Right cardiac atrium (tissue), 5 donors: ENCODE results near the gene ANKRD63. TPM values are rescaled to one million over a fixed set of nuclear protein-coding genes. Genes with fewer than 3 reads are reported as not detected.

Experiments
- polyA plus RNA-seq: library from polyadenylated mRNA; stranded (reverse); fragments of 200-250 nt; gene quantifications from one replicate; pipeline ENCODE4 v1.2.3, GENCODE V29; 2013
- total RNA-seq, 4 donors: library from RNA; stranded (reverse); fragmentation: NEBNext Ultra II Directional; extraction: Animal tissue kit (Norgen Biotek cat#: 25700); gene quantifications; one replicate each; pipeline ENCODE4 v1.2.1, GENCODE V29; 2021
- donor health status: healthy with polysubstance abuse.
- donor health status: DM: no; HTN: yes; CAD: no.
- donor health status: DM: no; HTN: no; CAD: no.
- donor health status: DM: no; HTN: yes; CAD: no; lungs with severe emphysema.
- donor health status: DM: yes; HTN: yes; CAD: no.

Gene ANKRD63
- total and polyA plus RNA-seq, 5 donors = 0.42 to 5.0 (median 4.3) TPM

Other genes starting within 250 kb of the ANKRD63 start
- 100 to 1,000 TPM; 184 to 229 (median 210) TPM for gene SRP14, start 243.9 kb downstream of the ANKRD63 start, total RNA-seq
- gene SRP14, start 243.9 kb downstream of the ANKRD63 start, polyA plus RNA-seq = 574 TPM
- 1 to 10 TPM; 3.0 to 9.9 (median 8.5) TPM for gene BMF, start 174.2 kb downstream of the ANKRD63 start, total RNA-seq
- 2.9 TPM for gene BMF, start 174.2 kb downstream of the ANKRD63 start, polyA plus RNA-seq
- gene BUB1B, start 122.0 kb downstream of the ANKRD63 start, total RNA-seq = 1 to 10 TPM in 3 of 4 donors, not detected in 1; 1.4 to 1.8 (median 1.7) TPM
- gene BUB1B, start 122.0 kb downstream of the ANKRD63 start, polyA plus RNA-seq = 0.18 TPM
- gene PAK6, start 44.0 kb downstream of the ANKRD63 start, total RNA-seq = 10 to 100 TPM in 3 of 4 donors, 1 to 10 TPM in 1; 9.2 to 22.6 (median 16.8) TPM
- gene PAK6, start 44.0 kb downstream of the ANKRD63 start, polyA plus RNA-seq = 13.0 TPM
- 10 to 100 TPM; 11.5 to 28.9 (median 21.7) TPM for gene PLCB2, start 24.9 kb upstream of the ANKRD63 start, total RNA-seq
- 18.5 TPM for gene PLCB2, start 24.9 kb upstream of the ANKRD63 start, polyA plus RNA-seq
- 100 to 1,000 TPM in 1 of 4 donors, 10 to 100 TPM in 3; 72.6 to 115 (median 74.1) TPM for gene INAFM2, start 40.6 kb upstream of the ANKRD63 start, total RNA-seq
- 47.3 TPM for gene INAFM2, start 40.6 kb upstream of the ANKRD63 start, polyA plus RNA-seq
- 100 to 1,000 TPM in 3 of 4 donors, 10 to 100 TPM in 1; 71.9 to 144 (median 131) TPM for gene CCDC9B, start 57.9 kb upstream of the ANKRD63 start, total RNA-seq
- gene CCDC9B, start 57.9 kb upstream of the ANKRD63 start, polyA plus RNA-seq = 99.7 TPM
- gene PHGR1, start 68.0 kb upstream of the ANKRD63 start, total RNA-seq = not detected
- gene PHGR1, start 68.0 kb upstream of the ANKRD63 start, polyA plus RNA-seq = not detected
- gene DISP2, start 75.2 kb upstream of the ANKRD63 start, total RNA-seq = 1 to 10 TPM in 2 of 4 donors, under 1 TPM in 2; 0.85 to 4.6 (median 0.97) TPM
- gene DISP2, start 75.2 kb upstream of the ANKRD63 start, polyA plus RNA-seq = 2.4 TPM
- gene KNSTRN, start 99.7 kb upstream of the ANKRD63 start, total RNA-seq = 1 to 10 TPM; 8.9 to 10.0 (median 9.3) TPM
- gene KNSTRN, start 99.7 kb upstream of the ANKRD63 start, polyA plus RNA-seq = 9.4 TPM
- gene IVD, start 122.7 kb upstream of the ANKRD63 start, total RNA-seq = 10 to 100 TPM; 60.5 to 85.6 (median 75.4) TPM
- gene IVD, start 122.7 kb upstream of the ANKRD63 start, polyA plus RNA-seq = 60.5 TPM
- gene BAHD1, start 157.9 kb upstream of the ANKRD63 start, total RNA-seq = 10 to 100 TPM; 15.4 to 17.8 (median 16.9) TPM
- 11.6 TPM for gene BAHD1, start 157.9 kb upstream of the ANKRD63 start, polyA plus RNA-seq
- 10 to 100 TPM; 11.5 to 13.9 (median 12.5) TPM for gene CHST14, start 187.9 kb upstream of the ANKRD63 start, total RNA-seq
- gene CHST14, start 187.9 kb upstream of the ANKRD63 start, polyA plus RNA-seq = 11.6 TPM